CD4-positive, alpha-beta T cell (primary cell): ENCODE measurements around the gene CEPT1. TPM values are rescaled to one million over a fixed set of nuclear protein-coding genes. Genes with fewer than 3 reads are reported as not detected.

ENCODE experiments used
- ATAC-seq: fragments of 200-7000 bp; cut with Tn5 transposase; one replicate; pipeline ENCODE4 v1.10.0; 2022; ENCODE audit warnings: mild to moderate bottlenecking; ENCODE audit not compliant: poor library complexity
- CTCF ChIA-PET: fragments of 350-600 bp; sonication (Branson Sonifier 250); formaldehyde crosslinking; loops from one replicate; lab custom pipeline; 2021; ENCODE audit warnings: antibody characterized with exemption, inconsistent platforms; lab: Charles Lee
- POLR2A ChIA-PET: fragments of 350-600 bp; sonication (Branson Sonifier 250); formaldehyde crosslinking; loops from one replicate; lab custom pipeline; 2021; ENCODE audit warnings: antibody characterized with exemption, inconsistent platforms; lab: Charles Lee
- DNase-seq, 14 experiments: peaks; one replicate each; pipeline ENCODE4 v3.0.0-alpha.2; 2013 to 2020; ENCODE audit warnings: mixed read lengths in 2 of 14
- H3K27ac ChIP-seq, 2 donors: one replicate each; pipeline versions ENCODE4 v1.5.1 to v1.7.0; 2013; ENCODE audit warnings: low read length in 2 of 2, low read depth in 1 of 2, mild to moderate bottlenecking in 1 of 2
- H3K27me3 ChIP-seq, 2 experiments: 1 replicate in 1 of 2; 2 replicates in 1 of 2; pipeline versions ENCODE4 v1.6.1 to v1.7.0; 2013; ENCODE audit warnings: low read length in 2 of 2, control low read depth in 1 of 2, mild to moderate bottlenecking in 1 of 2, moderate library complexity in 1 of 2; ENCODE audit not compliant: insufficient read depth in 2 of 2, control insufficient read depth in 1 of 2
- H3K36me3 ChIP-seq: one replicate; pipeline ENCODE4 v1.6.1; 2013; ENCODE audit warnings: low read length, control low read depth; ENCODE audit not compliant: insufficient read depth
- H3K4me1 ChIP-seq: one replicate; pipeline ENCODE4 v1.6.1; 2013; ENCODE audit warnings: low read length, control low read depth; ENCODE audit not compliant: insufficient read depth
- H3K4me3 ChIP-seq: one replicate; pipeline ENCODE4 v1.5.1; 2013; ENCODE audit warnings: mild to moderate bottlenecking, low read length, moderate library complexity
- H3K9me3 ChIP-seq, 2 experiments: 1 replicate in 1 of 2; 2 replicates in 1 of 2; pipeline versions ENCODE4 v1.6.1 to v1.7.0; 2013; ENCODE audit warnings: low read length in 2 of 2, mild to moderate bottlenecking in 2 of 2, control low read depth in 1 of 2, moderate library complexity in 1 of 2; ENCODE audit not compliant: control insufficient read depth in 1 of 2, insufficient read depth in 1 of 2
- H3K27ac Mint-ChIP-seq: one replicate; pipeline ENCODE4 v1.8.0; 2020; ENCODE audit warnings: mixed read lengths
- H3K27me3 Mint-ChIP-seq: one replicate; pipeline ENCODE4 v1.8.0; 2021; ENCODE audit warnings: mixed read lengths
- H3K36me3 Mint-ChIP-seq: one replicate; pipeline ENCODE4 v1.8.0; 2021; ENCODE audit warnings: low read depth, mixed read lengths
- H3K4me1 Mint-ChIP-seq: one replicate; pipeline ENCODE4 v1.8.0; 2021; ENCODE audit warnings: low read depth, mixed read lengths
- H3K4me3 Mint-ChIP-seq: one replicate; pipeline ENCODE4 v1.8.0; 2020; ENCODE audit warnings: mild to moderate bottlenecking, mixed read lengths
- H3K9me3 Mint-ChIP-seq: one replicate; pipeline ENCODE4 v1.8.0; 2020; ENCODE audit warnings: mixed read lengths
- CTCF ChIP-seq: fragments of 200-600 bp; IDR thresholded peaks from one replicate; pipeline ENCODE4 v1.8.0; 2022; ENCODE audit warnings: antibody characterized with exemption, mild to moderate bottlenecking
- intact Hi-C, 2 experiments: fragments of 100-400 bp; cut with DNase I in 1 of 2; cut with micrococcal nuclease in 1 of 2; formaldehyde crosslinking; loops; one replicate each; pipeline versions ENCODE4 v1.15.1 to v1.9.0; 2023 to 2025; cut with DNase I, micrococcal nuclease
- total RNA-seq, 174 experiments: library from RNA in 2 of 174; stranded (reverse) in 2 of 174; gene quantifications; one replicate each; pipeline ENCODE4 v1.2.3 and lab custom pipeline; 2021 to 2026

CEPT1 gene
- total RNA-seq, 2 experiments from 2014 or later = 25.0 to 27.2 TPM

- peak overlapping the region; percentile 99 for H3K4me3 Mint-ChIP-seq
- Histone ChIP-seq H3K36me3 (peaks cover 91% of the 10 kb centered on the region), H3K27ac (peak overlapping the region; percentile 49 to 97), H3K27me3 (no peaks in the 10 kb centered on the region), H3K4me1 (peaks cover 90% of the 10 kb centered on the region), H3K4me3 (peak overlapping the region; percentile 79), H3K9me3 (no peaks in the 10 kb centered on the region)
- TF ChIP-seq CTCF = no peak
- intact Hi-C loops = loop anchor here in 1 of 2 experiments (5.0 kb wide), 3 partner anchors 37 to 562 kb away; partner anchors contain the start of genes CEPT1, DDX20 and DRAM2
- ATAC-seq (no peak), DNase-seq (no peak)
- no peaks in the 10 kb centered on the region for H3K9me3 Mint-ChIP-seq
- CTCF ChIA-PET = interaction anchor here (1.3 to 8.1 kb wide), 3 partner anchors 11 to 23 kb away, joined by 4 to 135 read pairs (median 4); no protein-coding TSS in a partner anchor
- peaks cover 88% of the 10 kb centered on the region for H3K4me1 Mint-ChIP-seq
- peaks cover 100% of the 10 kb centered on the region for H3K36me3 Mint-ChIP-seq
- peak overlapping the region; percentile 90 for H3K27ac Mint-ChIP-seq
- H3K27me3 Mint-ChIP-seq = no peaks in the 10 kb centered on the region
- POLR2A ChIA-PET = interaction anchor here (1.2 to 15.0 kb wide), 3 partner anchors 9 to 27 kb away, joined by 3 to 756 read pairs (median 106); partner anchors contain the start of gene CHI3L2
Observed at GRCh38 chr1:111195002-111195684, 55.1 kb downstream of the CEPT1 start.

GRCh38 chr1:111196213-111196612 lies 56.2 kb downstream of the CEPT1 start:
- Histone ChIP-seq H3K36me3 (peaks cover 80% of the 10 kb centered on the region), H3K9me3 (no peaks in the 10 kb centered on the region), H3K27ac (peak overlapping the region; percentile 49 to 97), H3K27me3 (no peaks in the 10 kb centered on the region), H3K4me3 (peak overlapping the region; percentile 79), H3K4me1 (peaks cover 86% of the 10 kb centered on the region)
- Mint-ChIP-seq H3K27me3 (no peaks in the 10 kb centered on the region), H3K4me1 (peaks cover 88% of the 10 kb centered on the region), H3K4me3 (peak overlapping the region; percentile 99), H3K36me3 (peaks cover 96% of the 10 kb centered on the region), H3K27ac (peak overlapping the region; percentile 90), H3K9me3 (no peaks in the 10 kb centered on the region)
- no peak for TF ChIP-seq CTCF
- intact Hi-C loops = loop anchor here in 1 of 2 experiments (5.0 kb wide), 3 partner anchors 36 to 561 kb away; partner anchors contain the start of genes CEPT1, DDX20 and DRAM2
- POLR2A ChIA-PET = interaction anchor here (0.7 to 15.0 kb wide), 4 partner anchors 8 to 26 kb away, joined by 3 to 756 read pairs (median 54); partner anchors contain the start of gene CHI3L2
- DNase-seq = no peak
- no peak for ATAC-seq
- CTCF ChIA-PET = interaction anchor here (1.5 to 8.1 kb wide), 2 partner anchors 10 to 22 kb away, joined by 4 to 135 read pairs; no protein-coding TSS in a partner anchor

- no peak for TF ChIP-seq CTCF
- ChIA-PET POLR2A (interaction anchor here (0.6 to 15.0 kb wide), 6 partner anchors 13 to 243 kb away, joined by 3 to 756 read pairs (median 8); partner anchors contain the start of gene CHI3L2), CTCF (interaction anchor here (1.2 to 8.1 kb wide), 5 partner anchors 10 to 203 kb away, joined by 3 to 135 read pairs (median 4); no protein-coding TSS in a partner anchor)
- intact Hi-C loops = loop anchor here in 1 of 2 experiments (5.0 kb wide), 3 partner anchors 35 to 560 kb away; partner anchors contain the start of genes CEPT1, DDX20 and DRAM2
- Mint-ChIP-seq H3K4me3 (peak overlapping the region; percentile 99), H3K27ac (peak overlapping the region; percentile 90), H3K4me1 (peaks cover 88% of the 10 kb centered on the region), H3K36me3 (peaks cover 90% of the 10 kb centered on the region), H3K27me3 (no peaks in the 10 kb centered on the region), H3K9me3 (no peaks in the 10 kb centered on the region)
- Histone ChIP-seq H3K27me3 (no peaks in the 10 kb centered on the region), H3K4me3 (peak overlapping the region; percentile 79), H3K4me1 (peaks cover 86% of the 10 kb centered on the region), H3K36me3 (peaks cover 65% of the 10 kb centered on the region), H3K9me3 (no peaks in the 10 kb centered on the region), H3K27ac (peak overlapping the region; percentile 70 to 97)
- peak in 13 of 14 experiments; percentile 49 to 91 (median 73) for DNase-seq
- no peak for ATAC-seq
Observed at GRCh38 chr1:111197598-111198284, 57.7 kb downstream of the CEPT1 start.
